Testis (tissue), 2 donors: ENCODE measurements around the gene HTR3B.

Experiments
- CTCF ChIP-seq, 3 experiments: fragments of 450-650 bp in 2 of 3; fragments of 200-600 bp in 1 of 3; sonication (generic) in 1 of 3; IDR thresholded peaks; one replicate each; pipeline ENCODE4 v1.5.1; 2016 to 2019; ENCODE audit warnings: antibody characterized with exemption in 3 of 3, mild to moderate bottlenecking in 2 of 3, moderate library complexity in 1 of 3
- POLR2A ChIP-seq: fragments of 450-650 bp; IDR thresholded peaks from one replicate; pipeline ENCODE4 v1.6.1; 2017; ENCODE audit warnings: antibody characterized with exemption, mild to moderate bottlenecking, moderate library complexity

- no peak for TF ChIP-seq POLR2A
- no peak for TF ChIP-seq CTCF (IDR thresholded peaks at IDR 0.05)
These were observed 23.6 kb upstream of the HTR3B start for GRCh38 chr11:113880971-113881370.
